Right hindlimb (tissue), 1 donor: ENCODE results near the gene ADAMTS12.
A peak's percentile ranks its signal among the peaks of the same experiment; 100 is the strongest.
"Not testable (repeated sequence)": the region's sequence is repeated elsewhere in the genome, so short reads cannot be mapped to it uniquely, and the experiment has no call there.

Experiments used
- DNase-seq: peaks from one replicate; pipeline ENCODE4 v3.0.0-alpha.2; 2018

The ADAMTS12 gene

GRCh38 chr5:33905381-33905780 is 13.6 kb upstream of the ADAMTS12 start:
- no peak for DNase-seq

GRCh38 chr5:33903118-33903517 is 11.3 kb upstream of the ADAMTS12 start:
- no peak for DNase-seq

GRCh38 chr5:33901156-33901555 is 9.4 kb upstream of the ADAMTS12 start:
- DNase-seq = no peak

GRCh38 chr5:33894566-33894965 is 2.8 kb upstream of the ADAMTS12 start:
- DNase-seq = no peak

GRCh38 chr5:33892620-33893137 is 889 bp upstream of the ADAMTS12 start:
- DNase-seq = peak; percentile 61

- DNase-seq = no peak
Measured at GRCh38 chr5:33891446-33891787, 373 bp downstream of the ADAMTS12 start.

- DNase-seq = peak; percentile 38
Measured at GRCh38 chr5:33890131-33891032, 1.4 kb downstream of the ADAMTS12 start.

GRCh38 chr5:33888587-33888986 is 3.2 kb downstream of the ADAMTS12 start:
- DNase-seq = no peak

GRCh38 chr5:33887268-33887667 is 4.5 kb downstream of the ADAMTS12 start:
- DNase-seq = no peak

GRCh38 chr5:33886283-33886682 is 5.5 kb downstream of the ADAMTS12 start:
- no peak for DNase-seq

GRCh38 chr5:33885679-33886078 is 6.1 kb downstream of the ADAMTS12 start:
- DNase-seq = no peak

GRCh38 chr5:33883482-33883881 is 8.3 kb downstream of the ADAMTS12 start:
- DNase-seq = no peak

GRCh38 chr5:33880319-33880718 is 11.5 kb downstream of the ADAMTS12 start:
- DNase-seq = no peak

GRCh38 chr5:33877449-33877848 is 14.3 kb downstream of the ADAMTS12 start:
- no peak for DNase-seq

- no peak for DNase-seq
Measured at GRCh38 chr5:33867241-33867640, 24.5 kb downstream of the ADAMTS12 start.

- not testable (repeated sequence) for DNase-seq
Measured at GRCh38 chr5:33859177-33859576, 32.6 kb downstream of the ADAMTS12 start.

- DNase-seq = no peak
Measured at GRCh38 chr5:33857037-33857436, 34.8 kb downstream of the ADAMTS12 start.

- DNase-seq = no peak
Measured at GRCh38 chr5:33855396-33855795, 36.4 kb downstream of the ADAMTS12 start.

GRCh38 chr5:33854733-33855151 is 37.0 kb downstream of the ADAMTS12 start:
- DNase-seq = no peak

- DNase-seq = no peak
Measured at GRCh38 chr5:33852837-33853236, 39.0 kb downstream of the ADAMTS12 start.

GRCh38 chr5:33852319-33852718 is 39.5 kb downstream of the ADAMTS12 start:
- no peak for DNase-seq

- no peak for DNase-seq
Measured at GRCh38 chr5:33850100-33850594, 41.6 kb downstream of the ADAMTS12 start.

- DNase-seq = no peak
Measured at GRCh38 chr5:33848554-33848953, 43.2 kb downstream of the ADAMTS12 start.

GRCh38 chr5:33846851-33847250 is 44.9 kb downstream of the ADAMTS12 start:
- DNase-seq = no peak
